WTC11 (cell line): ENCODE results near the gene KLK1. TPM values are rescaled to one million over a fixed set of nuclear protein-coding genes. Genes with fewer than 3 reads are reported as not detected.

Experiments
- ATAC-seq: fragments of 200-7000 bp; cut with Tn5 transposase; 2 replicates; pipeline ENCODE4 v1.10.0; 2021; ENCODE audit warnings: mild to moderate bottlenecking, moderate library complexity
- CTCF ChIA-PET: fragments of 300-600 bp; sonication (Branson Sonifier 250); formaldehyde crosslinking; loops from one replicate; lab custom pipeline; 2021; ENCODE audit warnings: antibody characterized with exemption; lab: Charles Lee
- POLR2A ChIA-PET: fragments of 350-600 bp; sonication (Branson Sonifier 250); formaldehyde crosslinking; loops from one replicate; lab custom pipeline; 2021; ENCODE audit warnings: antibody characterized with exemption; lab: Charles Lee
- DNase-seq: peaks from one replicate; pipeline ENCODE4 v3.0.0; 2021; ENCODE audit warnings: low spot score
- H3K27ac Mint-ChIP-seq: 2 replicates; pipeline ENCODE4 v1.8.0; 2021; ENCODE audit warnings: mixed read lengths
- H3K27me3 Mint-ChIP-seq: 2 replicates; pipeline ENCODE4 v1.8.0; 2021; ENCODE audit warnings: low read depth, mild to moderate bottlenecking, moderate library complexity, mixed read lengths
- H3K36me3 Mint-ChIP-seq: 2 replicates; pipeline ENCODE4 v1.8.0; 2021; ENCODE audit warnings: mixed read lengths
- H3K4me1 Mint-ChIP-seq: 2 replicates; pipeline ENCODE4 v1.8.0; 2022; ENCODE audit warnings: mixed read lengths
- H3K4me3 Mint-ChIP-seq: 2 replicates; pipeline ENCODE4 v1.8.0; 2021; ENCODE audit warnings: mild to moderate bottlenecking, moderate library complexity, mixed read lengths
- H3K9me3 Mint-ChIP-seq: 2 replicates; pipeline ENCODE4 v1.8.0; 2021; ENCODE audit warnings: mixed read lengths
- ATF6 ChIP-seq: sonication (generic); formaldehyde crosslinking; IDR thresholded peaks from 2 replicates; pipeline ENCODE4 v1.8.1; 2023; ENCODE audit warnings: mild to moderate bottlenecking, missing genetic modification reagents
- E2F1 ChIP-seq: sonication (generic); formaldehyde crosslinking; IDR thresholded peaks from 2 replicates; pipeline ENCODE4 v1.8.0; 2022; ENCODE audit warnings: mild to moderate bottlenecking, missing genetic modification reagents
- GTF2I ChIP-seq: fragments of 250-450 bp; sonication (Bioruptor Pico); conservative IDR thresholded peaks from 2 replicates; pipeline ENCODE4 v1.4.0; 2021; ENCODE audit warnings: mild to moderate bottlenecking
- HMGA2 ChIP-seq: fragments of 250-450 bp; sonication (Bioruptor Pico); IDR thresholded peaks from 2 replicates; pipeline ENCODE4 v1.4.0; 2021; ENCODE audit warnings: mild to moderate bottlenecking, moderate library complexity
- IRF1 ChIP-seq: sonication (generic); formaldehyde crosslinking; IDR thresholded peaks from 2 replicates; pipeline ENCODE4 v1.8.0; 2023; ENCODE audit warnings: missing genetic modification reagents
- JAZF1 ChIP-seq: fragments of 250-450 bp; sonication (Bioruptor Pico); IDR thresholded peaks from 2 replicates; pipeline ENCODE4 v1.9.0; 2021; ENCODE audit warnings: moderate library complexity, mild to moderate bottlenecking, inconsistent platforms
- KAT7 ChIP-seq: sonication (generic); formaldehyde crosslinking; IDR thresholded peaks from 2 replicates; pipeline ENCODE4 v1.8.1; 2023; ENCODE audit warnings: missing genetic modification reagents, mild to moderate bottlenecking, borderline replicate concordance
- MYBL2 ChIP-seq: sonication (generic); formaldehyde crosslinking; IDR thresholded peaks from 2 replicates; pipeline ENCODE4 v1.8.1; 2023; ENCODE audit warnings: mild to moderate bottlenecking, moderate library complexity, missing genetic modification reagents
- RELA ChIP-seq: sonication (generic); formaldehyde crosslinking; IDR thresholded peaks from 2 replicates; pipeline ENCODE4 v1.8.1; 2022; ENCODE audit warnings: missing genetic modification reagents, mild to moderate bottlenecking, borderline replicate concordance
- SOX15 ChIP-seq: fragments of 250-450 bp; sonication (Bioruptor Pico); IDR thresholded peaks from 2 replicates; pipeline ENCODE4 v1.9.0; 2021; ENCODE audit warnings: mild to moderate bottlenecking
- SP1 ChIP-seq: sonication (generic); formaldehyde crosslinking; conservative IDR thresholded peaks from 2 replicates; pipeline ENCODE4 v1.8.1; 2022; ENCODE audit warnings: missing genetic modification reagents
- TP53 ChIP-seq: sonication (generic); formaldehyde crosslinking; IDR thresholded peaks from 2 replicates; pipeline ENCODE4 v1.8.1; 2023; ENCODE audit warnings: mild to moderate bottlenecking, missing genetic modification reagents
- USF1 ChIP-seq: sonication (generic); formaldehyde crosslinking; IDR thresholded peaks from 2 replicates; pipeline ENCODE4 v1.8.0; 2022; ENCODE audit warnings: mild to moderate bottlenecking, missing genetic modification reagents
- ZBTB21 ChIP-seq: sonication (generic); formaldehyde crosslinking; IDR thresholded peaks from 2 replicates; pipeline ENCODE4 v1.8.1; 2023; ENCODE audit warnings: mild to moderate bottlenecking, missing genetic modification reagents, borderline replicate concordance
- total RNA-seq: library from RNA; stranded (reverse); gene quantifications from 3 replicates; pipeline ENCODE4 v1.2.3, GENCODE V29; 2021
- TF ChIP-seq, protein P1 (sequence below): sonication (generic); formaldehyde crosslinking; IDR thresholded peaks from 2 replicates; pipeline ENCODE4 v1.8.1; 2022; ENCODE audit warnings: low read depth, mild to moderate bottlenecking, moderate library complexity, missing genetic modification reagents, borderline replicate concordance
- TF ChIP-seq, protein P2 (sequence below): fragments of 250-450 bp; sonication (Bioruptor Pico); IDR thresholded peaks from 2 replicates; pipeline ENCODE4 v1.9.0; 2021; ENCODE audit warnings: mild to moderate bottlenecking, borderline replicate concordance
- TF ChIP-seq, protein P3 (sequence below): fragments of 250-450 bp; sonication (Bioruptor Pico); IDR thresholded peaks from 2 replicates; pipeline ENCODE4 v1.9.0; 2021; ENCODE audit warnings: moderate library complexity, mild to moderate bottlenecking, inconsistent platforms, borderline replicate concordance
- TF ChIP-seq, protein P4 (sequence below): sonication (generic); formaldehyde crosslinking; IDR thresholded peaks from 2 replicates; pipeline ENCODE4 v1.8.0; 2022; ENCODE audit warnings: mild to moderate bottlenecking, missing genetic modification reagents

KLK1 gene
- total RNA-seq, 1 experiment from 2014 or later: 3.9 TPM

DNA sequence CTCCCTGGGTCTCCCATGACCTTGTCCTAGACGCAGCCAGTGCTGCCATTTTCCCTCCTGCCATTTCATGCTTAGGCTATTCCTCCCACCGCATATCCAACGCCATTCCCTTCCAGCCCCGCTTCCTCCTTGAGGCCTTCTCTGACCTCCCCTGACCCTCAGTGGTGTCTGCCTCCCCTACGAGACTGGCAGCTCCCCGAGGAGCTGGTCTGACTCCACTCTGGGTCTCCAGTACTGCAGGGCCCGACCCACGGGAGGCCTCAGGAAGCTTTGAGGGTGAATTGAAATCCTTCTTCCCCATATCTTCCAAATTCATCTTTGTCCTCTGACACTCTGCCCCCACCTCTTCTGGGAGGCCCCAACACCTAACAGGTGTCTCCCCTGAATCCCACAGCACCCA, 9.1 kb upstream of the KLK1 start:
- no peak overlapping the region for H3K27ac Mint-ChIP-seq
- ChIA-PET POLR2A (no interaction called here), CTCF (no interaction called here)
- TF ChIP-seq SP1 (CRISPR knock-in tag) (no peak), HMGA2 (no peak), RELA (no peak), ATF6 (CRISPR knock-in tag) (no peak), KAT7 (CRISPR knock-in tag) (no peak), TP53 (CRISPR knock-in tag) (no peak), SOX15 (CRISPR knock-in tag) (no peak), MYBL2 (CRISPR knock-in tag) (no peak)
- TF ChIP-seq, protein P1, sequence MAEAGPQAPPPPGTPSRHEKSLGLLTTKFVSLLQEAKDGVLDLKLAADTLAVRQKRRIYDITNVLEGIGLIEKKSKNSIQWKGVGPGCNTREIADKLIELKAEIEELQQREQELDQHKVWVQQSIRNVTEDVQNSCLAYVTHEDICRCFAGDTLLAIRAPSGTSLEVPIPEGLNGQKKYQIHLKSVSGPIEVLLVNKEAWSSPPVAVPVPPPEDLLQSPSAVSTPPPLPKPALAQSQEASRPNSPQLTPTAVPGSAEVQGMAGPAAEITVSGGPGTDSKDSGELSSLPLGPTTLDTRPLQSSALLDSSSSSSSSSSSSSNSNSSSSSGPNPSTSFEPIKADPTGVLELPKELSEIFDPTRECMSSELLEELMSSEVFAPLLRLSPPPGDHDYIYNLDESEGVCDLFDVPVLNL: no peak
- ATAC-seq (no peak), DNase-seq (no peak)
- peaks cover 17% of the 10 kb centered on the region for H3K4me1 Mint-ChIP-seq
- H3K9me3 Mint-ChIP-seq: no peaks in the 10 kb centered on the region
- H3K36me3 Mint-ChIP-seq: no peaks in the 10 kb centered on the region
- no peak overlapping the region for H3K4me3 Mint-ChIP-seq
- peaks cover 59% of the 10 kb centered on the region for H3K27me3 Mint-ChIP-seq

DNA sequence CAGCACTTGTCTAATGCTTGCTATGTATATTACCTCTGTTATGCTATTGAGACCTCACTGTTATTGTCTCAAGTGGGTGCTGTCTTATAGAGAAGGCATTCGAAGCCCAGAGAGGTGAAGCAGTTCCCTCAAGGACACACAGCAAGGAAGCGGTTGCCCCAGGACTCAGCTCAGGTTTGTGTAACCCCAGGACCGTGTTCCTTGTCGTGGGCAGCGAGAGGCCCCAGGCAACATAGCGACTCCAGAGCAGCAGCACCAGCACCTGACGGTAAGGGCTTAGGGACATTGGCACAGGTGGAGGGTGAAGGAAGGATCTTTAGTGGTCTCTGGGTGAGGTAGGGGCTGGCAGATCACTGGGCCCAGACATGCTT, 7.4 kb upstream of the KLK1 start:
- no peak overlapping the region for H3K4me3 Mint-ChIP-seq
- peaks cover 3% of the 10 kb centered on the region; the same call in 1 of the 2 replicates for H3K4me1 Mint-ChIP-seq
- H3K27ac Mint-ChIP-seq: no peak overlapping the region
- no peaks in the 10 kb centered on the region for H3K36me3 Mint-ChIP-seq
- POLR2A ChIA-PET: no interaction called here
- CTCF ChIA-PET: no interaction called here
- no peak for ATAC-seq
- TF ChIP-seq, protein P2, sequence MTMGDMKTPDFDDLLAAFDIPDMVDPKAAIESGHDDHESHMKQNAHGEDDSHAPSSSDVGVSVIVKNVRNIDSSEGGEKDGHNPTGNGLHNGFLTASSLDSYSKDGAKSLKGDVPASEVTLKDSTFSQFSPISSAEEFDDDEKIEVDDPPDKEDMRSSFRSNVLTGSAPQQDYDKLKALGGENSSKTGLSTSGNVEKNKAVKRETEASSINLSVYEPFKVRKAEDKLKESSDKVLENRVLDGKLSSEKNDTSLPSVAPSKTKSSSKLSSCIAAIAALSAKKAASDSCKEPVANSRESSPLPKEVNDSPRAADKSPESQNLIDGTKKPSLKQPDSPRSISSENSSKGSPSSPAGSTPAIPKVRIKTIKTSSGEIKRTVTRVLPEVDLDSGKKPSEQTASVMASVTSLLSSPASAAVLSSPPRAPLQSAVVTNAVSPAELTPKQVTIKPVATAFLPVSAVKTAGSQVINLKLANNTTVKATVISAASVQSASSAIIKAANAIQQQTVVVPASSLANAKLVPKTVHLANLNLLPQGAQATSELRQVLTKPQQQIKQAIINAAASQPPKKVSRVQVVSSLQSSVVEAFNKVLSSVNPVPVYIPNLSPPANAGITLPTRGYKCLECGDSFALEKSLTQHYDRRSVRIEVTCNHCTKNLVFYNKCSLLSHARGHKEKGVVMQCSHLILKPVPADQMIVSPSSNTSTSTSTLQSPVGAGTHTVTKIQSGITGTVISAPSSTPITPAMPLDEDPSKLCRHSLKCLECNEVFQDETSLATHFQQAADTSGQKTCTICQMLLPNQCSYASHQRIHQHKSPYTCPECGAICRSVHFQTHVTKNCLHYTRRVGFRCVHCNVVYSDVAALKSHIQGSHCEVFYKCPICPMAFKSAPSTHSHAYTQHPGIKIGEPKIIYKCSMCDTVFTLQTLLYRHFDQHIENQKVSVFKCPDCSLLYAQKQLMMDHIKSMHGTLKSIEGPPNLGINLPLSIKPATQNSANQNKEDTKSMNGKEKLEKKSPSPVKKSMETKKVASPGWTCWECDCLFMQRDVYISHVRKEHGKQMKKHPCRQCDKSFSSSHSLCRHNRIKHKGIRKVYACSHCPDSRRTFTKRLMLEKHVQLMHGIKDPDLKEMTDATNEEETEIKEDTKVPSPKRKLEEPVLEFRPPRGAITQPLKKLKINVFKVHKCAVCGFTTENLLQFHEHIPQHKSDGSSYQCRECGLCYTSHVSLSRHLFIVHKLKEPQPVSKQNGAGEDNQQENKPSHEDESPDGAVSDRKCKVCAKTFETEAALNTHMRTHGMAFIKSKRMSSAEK: no peak
- no peak for TF ChIP-seq ZBTB21 (CRISPR knock-in tag)
- TF ChIP-seq, protein P3, sequence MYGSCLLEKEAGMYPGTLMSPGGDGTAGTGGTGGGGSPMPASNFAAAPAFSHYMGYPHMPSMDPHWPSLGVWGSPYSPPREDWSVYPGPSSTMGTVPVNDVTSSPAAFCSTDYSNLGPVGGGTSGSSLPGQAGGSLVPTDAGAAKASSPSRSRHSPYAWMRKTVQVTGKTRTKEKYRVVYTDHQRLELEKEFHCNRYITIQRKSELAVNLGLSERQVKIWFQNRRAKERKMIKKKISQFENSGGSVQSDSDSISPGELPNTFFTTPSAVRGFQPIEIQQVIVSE: no peak
- TF ChIP-seq RELA: no peak
- TF ChIP-seq, protein P4, sequence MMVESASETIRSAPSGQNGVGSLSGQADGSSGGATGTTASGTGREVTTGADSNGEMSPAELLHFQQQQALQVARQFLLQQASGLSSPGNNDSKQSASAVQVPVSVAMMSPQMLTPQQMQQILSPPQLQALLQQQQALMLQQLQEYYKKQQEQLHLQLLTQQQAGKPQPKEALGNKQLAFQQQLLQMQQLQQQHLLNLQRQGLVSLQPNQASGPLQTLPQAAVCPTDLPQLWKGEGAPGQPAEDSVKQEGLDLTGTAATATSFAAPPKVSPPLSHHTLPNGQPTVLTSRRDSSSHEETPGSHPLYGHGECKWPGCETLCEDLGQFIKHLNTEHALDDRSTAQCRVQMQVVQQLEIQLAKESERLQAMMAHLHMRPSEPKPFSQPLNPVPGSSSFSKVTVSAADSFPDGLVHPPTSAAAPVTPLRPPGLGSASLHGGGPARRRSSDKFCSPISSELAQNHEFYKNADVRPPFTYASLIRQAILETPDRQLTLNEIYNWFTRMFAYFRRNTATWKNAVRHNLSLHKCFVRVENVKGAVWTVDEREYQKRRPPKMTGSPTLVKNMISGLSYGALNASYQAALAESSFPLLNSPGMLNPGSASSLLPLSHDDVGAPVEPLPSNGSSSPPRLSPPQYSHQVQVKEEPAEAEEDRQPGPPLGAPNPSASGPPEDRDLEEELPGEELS: no peak
- TF ChIP-seq IRF1 (CRISPR knock-in tag): no peak
- TF ChIP-seq GTF2I (CRISPR knock-in tag): no peak
- no peak for TF ChIP-seq JAZF1 (CRISPR knock-in tag)
- TF ChIP-seq E2F1 (CRISPR knock-in tag): no peak
- no peak for TF ChIP-seq USF1 (CRISPR knock-in tag)
- TF ChIP-seq, all 79 proteins: peak for 0
- H3K27me3 Mint-ChIP-seq: peaks cover 56% of the 10 kb centered on the region
- no peaks in the 10 kb centered on the region for H3K9me3 Mint-ChIP-seq
- no peak for DNase-seq
